Muscle layer of duodenum (tissue), 2 donors: ENCODE data around the gene SLC16A14.
"Not testable (repeated sequence)": the region's sequence is repeated elsewhere in the genome, so short reads cannot be mapped to it uniquely, and the experiment has no call there.

ENCODE experiments used
- H3K27ac ChIP-seq: one replicate; pipeline ENCODE4 v1.7.0; 2013; ENCODE audit warnings: mild to moderate bottlenecking, low read length
- H3K27me3 ChIP-seq: one replicate; pipeline ENCODE4 v1.7.0; 2013; ENCODE audit warnings: low read depth, mild to moderate bottlenecking, control low read depth, low read length
- H3K36me3 ChIP-seq, 2 donors: one replicate each; pipeline ENCODE4 v1.7.0; 2013; ENCODE audit warnings: low read length in 2 of 2, control low read depth in 1 of 2, mild to moderate bottlenecking in 1 of 2; ENCODE audit not compliant: insufficient read depth in 2 of 2, control insufficient read depth in 1 of 2
- H3K4me1 ChIP-seq, 2 donors: one replicate each; pipeline ENCODE4 v1.7.0; 2013; ENCODE audit warnings: low read length in 2 of 2, mild to moderate bottlenecking in 2 of 2, control low read depth in 1 of 2, moderate library complexity in 1 of 2; ENCODE audit not compliant: insufficient read depth in 2 of 2, control insufficient read depth in 1 of 2
- H3K4me3 ChIP-seq, 2 donors: one replicate each; pipeline ENCODE4 v1.7.0; 2013; ENCODE audit warnings: low read length in 2 of 2, low read depth in 1 of 2, mild to moderate bottlenecking in 1 of 2
- H3K9me3 ChIP-seq, 2 donors: one replicate each; pipeline ENCODE4 v1.7.0; 2013; ENCODE audit warnings: low read length in 2 of 2, control low read depth in 1 of 2, mild to moderate bottlenecking in 1 of 2; ENCODE audit not compliant: control insufficient read depth in 1 of 2
- donor health status: healthy.

Gene SLC16A14

GRCh38 chr2:230068651-230069055, at the start of gene SLC16A14:
Gene SLC16A14 (minus strand): TSS chr2:230068924. CDS start chr2:230059352, 9,572 bp downstream.
- Histone ChIP-seq H3K27me3 (no peaks in the 10 kb centered on the region), H3K27ac (no peak within 1 kb of the TSS), H3K9me3 (no peaks in the 10 kb centered on the region), H3K4me1 (peaks cover 0 to 14% of the 10 kb centered on the region in 2 donors), H3K36me3 (no peaks in the 10 kb centered on the region), H3K4me3 (peak within 1 kb of the TSS; percentile 79 to 86)

DNA sequence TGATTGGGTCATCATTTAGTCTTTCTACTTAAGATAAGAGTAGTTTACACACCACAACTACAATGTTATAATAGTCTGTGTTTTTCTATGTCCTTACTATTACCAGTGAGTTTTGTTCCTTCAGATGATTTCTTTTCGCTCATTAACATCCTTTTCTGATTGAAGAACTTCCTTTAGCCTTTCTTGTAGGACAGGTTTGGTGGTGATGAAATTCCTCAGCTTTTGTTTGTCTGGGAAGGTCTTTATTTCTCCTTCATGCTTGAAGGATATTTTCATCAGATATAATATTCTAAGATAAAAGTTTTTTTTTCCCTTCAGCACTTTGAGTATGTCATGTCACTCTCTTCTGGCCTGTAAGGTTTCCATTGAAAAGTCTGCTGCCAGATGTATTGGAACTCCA, 38.0 kb upstream of the SLC16A14 start:
- peaks cover 0 to 5% of the 10 kb centered on the region in 2 donors for H3K9me3 ChIP-seq
- H3K27ac ChIP-seq, result no peak overlapping the region
- H3K4me3 ChIP-seq, result no peak overlapping the region
- no peaks in the 10 kb centered on the region for H3K27me3 ChIP-seq
- no peaks in the 10 kb centered on the region for H3K36me3 ChIP-seq
- H3K4me1 ChIP-seq, result no peaks in the 10 kb centered on the region

- H3K36me3 ChIP-seq, H3K4me3 ChIP-seq, H3K27ac ChIP-seq, H3K4me1 ChIP-seq, H3K27me3 ChIP-seq, H3K9me3 ChIP-seq: not testable (repeated sequence)
These were observed 33.2 kb upstream of the SLC16A14 start for GRCh38 chr2:230101967-230102366.

- Histone ChIP-seq H3K4me3 (no peak overlapping the region), H3K36me3 (no peaks in the 10 kb centered on the region), H3K27ac (no peak overlapping the region), H3K4me1 (no peaks in the 10 kb centered on the region), H3K27me3 (no peaks in the 10 kb centered on the region), H3K9me3 (peaks cover 0 to 2% of the 10 kb centered on the region in 2 donors)
These were observed 29.1 kb upstream of the SLC16A14 start for GRCh38 chr2:230097841-230098240.

DNA sequence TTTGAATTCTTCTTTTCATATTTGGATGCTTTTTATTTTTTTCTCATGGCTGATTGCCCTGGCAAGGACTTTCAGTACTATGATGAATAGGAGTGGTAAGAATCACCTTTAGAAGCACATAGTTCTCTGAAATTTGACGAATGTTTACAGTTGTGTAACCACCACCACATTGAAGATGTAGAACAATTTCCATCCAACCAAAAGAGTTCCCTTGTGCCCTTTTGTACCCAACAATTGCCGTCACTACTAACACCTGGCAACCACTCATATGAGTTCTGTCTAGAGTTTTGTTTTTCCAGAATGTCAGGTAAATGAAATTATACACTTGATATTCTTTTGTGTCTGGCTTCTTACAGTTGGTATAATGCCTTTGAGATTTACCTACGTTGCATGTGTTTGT, 28.7 kb upstream of the SLC16A14 start:
- no peaks in the 10 kb centered on the region for H3K27me3 ChIP-seq
- H3K4me1 ChIP-seq, result no peaks in the 10 kb centered on the region
- no peaks in the 10 kb centered on the region for H3K36me3 ChIP-seq
- no peak overlapping the region for H3K4me3 ChIP-seq
- no peak overlapping the region for H3K27ac ChIP-seq
- H3K9me3 ChIP-seq, result peaks cover 0 to 2% of the 10 kb centered on the region in 2 donors

DNA sequence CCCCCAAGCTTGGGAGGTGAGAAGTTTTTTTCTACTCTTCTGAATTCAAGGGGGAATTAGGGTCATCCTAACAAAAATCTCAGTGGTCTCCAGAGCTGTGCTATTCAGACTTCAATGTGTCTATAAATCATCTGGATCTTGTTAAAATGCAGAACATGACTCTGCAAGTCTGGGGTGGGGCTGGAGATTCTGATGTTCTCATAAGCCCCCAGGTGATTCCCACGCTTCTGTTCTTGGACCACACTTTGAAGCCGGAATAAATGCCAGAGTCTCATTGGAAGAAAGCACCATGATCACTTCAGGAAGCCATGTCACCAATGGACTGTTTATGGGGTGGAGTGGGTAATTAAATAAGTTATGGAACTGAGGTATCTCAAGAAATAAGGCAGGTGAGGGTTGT, 22.2 kb upstream of the SLC16A14 start:
- Histone ChIP-seq H3K36me3 (no peaks in the 10 kb centered on the region), H3K4me1 (no peaks in the 10 kb centered on the region), H3K27me3 (no peaks in the 10 kb centered on the region), H3K27ac (no peak overlapping the region), H3K9me3 (no peaks in the 10 kb centered on the region), H3K4me3 (no peak overlapping the region)

DNA sequence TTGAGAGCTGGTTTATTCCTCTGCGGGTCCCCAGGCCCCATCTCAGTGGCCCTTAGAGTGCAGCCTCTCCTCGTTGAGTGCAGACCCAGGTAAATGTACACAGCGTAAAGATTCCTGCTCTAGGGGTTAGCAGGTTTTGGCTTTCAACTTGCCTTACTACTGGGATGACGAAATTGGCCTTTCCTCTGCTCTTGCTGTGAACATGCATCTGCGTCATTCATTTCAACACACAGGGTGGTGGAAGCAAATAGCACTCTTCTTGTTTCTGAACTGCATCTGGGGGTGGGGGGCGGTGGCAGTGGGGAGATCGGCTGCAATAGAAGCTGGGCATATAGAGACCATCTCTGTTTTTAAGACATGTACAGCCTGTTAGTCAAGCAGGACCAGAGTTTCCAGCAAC, 16.5 kb upstream of the SLC16A14 start:
- H3K4me3 ChIP-seq, result no peak overlapping the region
- H3K27me3 ChIP-seq, result no peaks in the 10 kb centered on the region
- no peak overlapping the region for H3K27ac ChIP-seq
- H3K9me3 ChIP-seq, result no peaks in the 10 kb centered on the region
- no peaks in the 10 kb centered on the region for H3K36me3 ChIP-seq
- no peaks in the 10 kb centered on the region for H3K4me1 ChIP-seq

- Histone ChIP-seq H3K27me3 (no peaks in the 10 kb centered on the region), H3K9me3 (no peaks in the 10 kb centered on the region), H3K4me3 (no peak overlapping the region), H3K4me1 (no peaks in the 10 kb centered on the region), H3K36me3 (no peaks in the 10 kb centered on the region), H3K27ac (no peak overlapping the region)
These were observed 9.3 kb upstream of the SLC16A14 start for GRCh38 chr2:230077851-230078547.

DNA sequence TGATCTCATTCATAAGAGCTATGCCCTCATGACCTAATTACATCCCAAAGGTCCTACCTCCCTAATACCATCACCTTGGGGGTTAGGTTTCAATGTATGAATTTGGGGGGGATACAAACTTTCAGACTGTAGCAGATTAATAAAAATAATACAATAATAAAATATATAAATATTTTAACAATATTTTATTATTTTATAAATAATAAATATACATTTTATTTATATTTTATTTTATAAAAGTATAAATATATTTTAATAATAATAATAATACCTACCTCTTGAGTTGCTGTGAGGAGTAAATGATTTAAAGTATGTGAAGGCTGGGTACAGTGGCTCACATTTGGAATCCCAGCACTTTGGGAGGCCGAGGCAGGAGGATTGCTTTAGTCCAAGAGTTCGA, 8.1 kb upstream of the SLC16A14 start:
- H3K36me3 ChIP-seq, result no peaks in the 10 kb centered on the region
- H3K4me1 ChIP-seq, result no peaks in the 10 kb centered on the region
- H3K27me3 ChIP-seq, result no peaks in the 10 kb centered on the region
- no peak overlapping the region for H3K27ac ChIP-seq
- no peak overlapping the region for H3K4me3 ChIP-seq
- no peaks in the 10 kb centered on the region for H3K9me3 ChIP-seq

GRCh38 chr2:230075988-230076631, 7.4 kb upstream of the SLC16A14 start:
- H3K36me3 ChIP-seq, result no peaks in the 10 kb centered on the region
- H3K27me3 ChIP-seq, result no peaks in the 10 kb centered on the region
- H3K4me3 ChIP-seq, result no peak overlapping the region
- H3K4me1 ChIP-seq, result no peaks in the 10 kb centered on the region
- H3K27ac ChIP-seq, result no peak overlapping the region
- H3K9me3 ChIP-seq, result no peaks in the 10 kb centered on the region

GRCh38 chr2:230071421-230071820, 2.7 kb upstream of the SLC16A14 start:
- no peak overlapping the region for H3K4me3 ChIP-seq
- peaks cover 0 to 14% of the 10 kb centered on the region in 2 donors for H3K4me1 ChIP-seq
- H3K36me3 ChIP-seq, result no peaks in the 10 kb centered on the region
- no peaks in the 10 kb centered on the region for H3K9me3 ChIP-seq
- no peak overlapping the region for H3K27ac ChIP-seq
- H3K27me3 ChIP-seq, result no peaks in the 10 kb centered on the region

- no peak overlapping the region for H3K4me3 ChIP-seq
- H3K27ac ChIP-seq, result no peak overlapping the region
- H3K4me1 ChIP-seq, result peaks cover 0 to 14% of the 10 kb centered on the region in 2 donors
- H3K36me3 ChIP-seq, result no peaks in the 10 kb centered on the region
- no peaks in the 10 kb centered on the region for H3K27me3 ChIP-seq
- no peaks in the 10 kb centered on the region for H3K9me3 ChIP-seq
These were observed 678 bp upstream of the SLC16A14 start for GRCh38 chr2:230069402-230069801.
